ENCODE measurements around the gene LRRC34. TPM values are rescaled to one million over a fixed set of nuclear protein-coding genes. Genes with fewer than 3 reads are reported as not detected.
A peak's percentile ranks its signal among the peaks of the same experiment; 100 is the strongest.

LRRC34 gene
- total RNA-seq, 4 donors from 2014 or later = 1.3 to 27.3 (median 5.8) TPM; not detected in 1

- intact Hi-C loops (cut with DNase I; ENCODE audit: low total_unique reads) = no loop called here
- H3K27ac ChIP-seq = no peak overlapping the region
- DNase-seq = no peak
- no peaks in the 10 kb centered on the region for H3K27me3 ChIP-seq
- H3K4me1 ChIP-seq = no peaks in the 10 kb centered on the region
- no peak overlapping the region for H3K4me3 ChIP-seq
- H3K36me3 ChIP-seq = no peaks in the 10 kb centered on the region
- TF ChIP-seq CTCF (IDR thresholded peaks at IDR 0.05) (no peak), POLR2A (IDR thresholded peaks at IDR 0.05) (no peak)
- no peaks in the 10 kb centered on the region for H3K9me3 ChIP-seq
Measured at GRCh38 chr3:169818316-169818715, 5.6 kb upstream of the LRRC34 start.

DNA sequence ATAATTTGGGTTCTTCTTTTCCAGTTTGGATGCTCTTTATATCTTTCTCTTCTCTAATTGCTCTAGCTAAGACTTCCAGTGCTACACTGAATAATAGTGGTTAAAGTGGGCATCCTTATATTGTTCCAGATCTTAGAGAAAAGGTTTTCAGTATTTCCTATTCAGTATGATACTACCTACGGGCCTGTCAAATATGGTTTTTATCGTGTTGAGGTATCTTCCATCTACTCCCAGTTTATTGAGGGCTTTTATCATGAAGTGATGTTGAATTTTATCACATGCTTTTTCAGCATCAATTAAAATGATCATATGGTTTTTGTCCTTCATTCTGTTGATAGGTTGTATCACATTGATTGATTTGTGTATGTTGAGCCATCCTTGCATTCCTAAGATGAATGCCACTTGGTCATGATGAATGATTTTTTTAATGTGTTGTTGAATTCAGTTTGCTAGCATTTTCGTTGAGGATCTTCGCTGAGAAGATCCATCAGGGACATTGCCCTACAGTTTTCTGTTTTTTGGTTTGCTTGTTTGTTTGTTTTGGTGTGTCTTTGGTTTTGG lies 3.0 kb upstream of the LRRC34 start:
- no peaks in the 10 kb centered on the region for H3K4me1 ChIP-seq
- intact Hi-C loops (cut with DNase I; ENCODE audit: low total_unique reads) = no loop called here
- no peaks in the 10 kb centered on the region for H3K9me3 ChIP-seq
- no peak for DNase-seq
- no peaks in the 10 kb centered on the region for H3K27me3 ChIP-seq
- H3K4me3 ChIP-seq = no peak overlapping the region
- no peak for TF ChIP-seq POLR2A (IDR thresholded peaks at IDR 0.05)
- no peak for TF ChIP-seq CTCF (IDR thresholded peaks at IDR 0.05)
- H3K27ac ChIP-seq = no peak overlapping the region
- no peaks in the 10 kb centered on the region for H3K36me3 ChIP-seq

DNA sequence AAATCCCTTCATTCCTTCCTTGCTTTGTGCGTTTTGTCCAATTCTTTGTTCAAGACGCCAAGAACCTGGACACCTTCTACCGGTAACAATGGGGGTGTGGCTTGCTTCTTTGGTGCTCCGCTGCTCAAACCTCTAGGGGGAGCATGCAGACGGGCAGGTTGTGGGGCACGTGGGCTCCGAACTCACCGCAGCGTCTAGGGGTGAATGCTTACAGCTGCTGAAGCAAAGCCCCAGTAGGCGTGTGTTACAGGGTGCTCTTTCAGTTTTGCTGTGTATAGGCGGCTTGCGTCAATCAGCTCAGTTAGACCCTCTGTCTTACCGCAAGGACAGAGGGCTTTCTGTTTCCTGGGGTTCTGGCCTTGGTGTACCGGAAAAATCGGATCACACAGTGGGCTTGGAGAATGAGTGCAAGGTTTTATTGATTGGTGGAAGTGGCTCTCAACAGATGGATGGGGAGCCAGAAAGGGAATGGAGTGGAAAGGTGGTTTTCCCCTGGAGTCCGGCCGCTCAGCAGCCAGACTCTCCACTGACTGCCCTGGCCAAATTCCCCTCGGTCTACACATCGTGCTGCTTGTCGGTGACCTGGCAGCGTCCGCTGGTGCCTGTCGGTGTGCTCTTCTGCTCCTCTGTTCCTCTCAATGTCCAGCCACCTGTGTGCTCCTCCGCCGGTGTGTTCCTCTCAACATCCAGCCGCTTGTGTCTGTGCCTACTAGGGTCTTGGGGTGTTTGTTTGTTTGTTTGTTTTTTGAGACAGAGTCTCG lies 1.2 kb upstream of the LRRC34 start:
- Histone ChIP-seq H3K4me3 (peak overlapping the region in 1 of 2 donors; percentile 76), H3K27me3 (no peaks in the 10 kb centered on the region), H3K27ac (no peak overlapping the region), H3K36me3 (no peaks in the 10 kb centered on the region), H3K4me1 (no peaks in the 10 kb centered on the region), H3K9me3 (no peaks in the 10 kb centered on the region)
- TF ChIP-seq CTCF (IDR thresholded peaks at IDR 0.05) (peak in 1 of 4 experiments; percentile 14), POLR2A (IDR thresholded peaks at IDR 0.05) (no peak)
- intact Hi-C loops (cut with DNase I; ENCODE audit: low total_unique reads) = no loop called here
- DNase-seq = no peak

DNA sequence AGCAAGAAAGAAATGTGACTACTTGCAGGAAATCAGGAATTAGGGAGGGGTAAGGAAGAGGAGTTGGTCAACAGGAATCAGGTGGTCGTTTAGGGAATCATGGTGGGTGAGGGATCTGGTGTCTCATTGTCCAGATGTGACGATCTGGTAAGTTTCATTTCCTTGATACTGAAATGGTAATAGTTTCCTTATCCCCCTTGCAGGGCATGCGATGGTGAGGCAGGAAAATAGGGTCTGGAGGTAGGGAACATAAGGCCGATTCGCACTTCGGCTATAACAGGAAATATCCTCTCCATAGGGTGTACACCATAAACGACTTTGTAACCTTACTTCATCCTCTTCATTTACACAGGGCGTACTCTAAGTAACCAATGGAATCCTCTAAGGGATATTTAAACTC lies 574 bp upstream of the LRRC34 start:
- Histone ChIP-seq H3K36me3 (no peaks in the 10 kb centered on the region), H3K27ac (no peak overlapping the region), H3K4me3 (peak overlapping the region; percentile 45 to 76), H3K27me3 (no peaks in the 10 kb centered on the region), H3K9me3 (no peaks in the 10 kb centered on the region), H3K4me1 (no peaks in the 10 kb centered on the region)
- intact Hi-C loops (cut with DNase I; ENCODE audit: low total_unique reads) = no loop called here
- TF ChIP-seq CTCF (IDR thresholded peaks at IDR 0.05) = no peak
- no peak for TF ChIP-seq POLR2A (IDR thresholded peaks at IDR 0.05)
- no peak for DNase-seq

- Histone ChIP-seq H3K4me1 (no peaks in the 10 kb centered on the region), H3K9me3 (no peaks in the 10 kb centered on the region), H3K27ac (peak overlapping the region; percentile 53 to 85), H3K36me3 (no peaks in the 10 kb centered on the region), H3K4me3 (peak overlapping the region; percentile 45 to 76), H3K27me3 (no peaks in the 10 kb centered on the region)
- intact Hi-C loops (cut with DNase I; ENCODE audit: low total_unique reads) = no loop called here
- no peak for TF ChIP-seq CTCF (IDR thresholded peaks at IDR 0.05)
- no peak for TF ChIP-seq POLR2A (IDR thresholded peaks at IDR 0.05)
- peak in 1 of 2 donors; percentile 28 for DNase-seq
Measured at GRCh38 chr3:169811631-169812331, 923 bp downstream of the LRRC34 start.
